H1 (cell line): ENCODE measurements around the gene RAB35. TPM values are rescaled to one million over a fixed set of nuclear protein-coding genes. Genes with fewer than 3 reads are reported as not detected.

Experiments used
- CTCF ChIA-PET: fragments of 300-600 bp; sonication (Branson Sonifier 250); formaldehyde crosslinking; loops from one replicate; lab custom pipeline; 2021; ENCODE audit not compliant: partially characterized antibody; lab: Charles Lee
- POLR2A ChIA-PET: fragments of 300-600 bp; sonication (Branson Sonifier 250); formaldehyde crosslinking; loops from one replicate; lab custom pipeline; 2021; ENCODE audit warnings: inconsistent platforms; ENCODE audit not compliant: partially characterized antibody; lab: Charles Lee
- DNase-seq, 2 experiments: peaks; one replicate each; pipeline versions ENCODE4 v3.0.0 to v3.0.0-alpha.2; 2010 to 2022; ENCODE audit warnings: low spot score in 2 of 2, low read depth in 1 of 2, mixed read lengths in 1 of 2
- FAIRE-seq: peaks from 2 replicates; lab custom pipeline; 2011; peaks lifted over from hg19 to GRCh38; lab: Jason Lieb, UNC
- H2AFZ ChIP-seq: 2 replicates; pipeline ENCODE4 v1.8.1; 2012; ENCODE audit warnings: low read length, inconsistent platforms
- H2AK5ac ChIP-seq: 2 replicates; pipeline ENCODE4 v1.6.1; 2013; ENCODE audit warnings: low read depth, low read length
- H2BK120ac ChIP-seq: replicated peaks from 2 replicates; pipeline ENCODE3; 2013; ENCODE audit warnings: low read depth, low read length, inconsistent platforms
- H2BK12ac ChIP-seq: 2 replicates; pipeline ENCODE4 v1.6.1; 2013; ENCODE audit warnings: low read depth, low read length
- H2BK15ac ChIP-seq: 2 replicates; pipeline ENCODE4 v1.6.1; 2013; ENCODE audit warnings: low read length
- H2BK20ac ChIP-seq: 2 replicates; pipeline ENCODE4 v1.6.1; 2013; ENCODE audit warnings: low read length
- H2BK5ac ChIP-seq: 2 replicates; pipeline ENCODE4 v1.6.1; 2013; ENCODE audit warnings: low read depth, low read length
- H3K14ac ChIP-seq: 2 replicates; pipeline ENCODE4 v1.6.1; 2013; ENCODE audit warnings: inconsistent platforms; ENCODE audit not compliant: insufficient read length
- H3K18ac ChIP-seq: 2 replicates; pipeline ENCODE4 v1.6.1; 2013; ENCODE audit warnings: low read length; ENCODE audit errors: extremely low read depth
- H3K23ac ChIP-seq: 2 replicates; pipeline ENCODE4 v1.6.1; 2013; ENCODE audit warnings: inconsistent platforms; ENCODE audit not compliant: insufficient read length
- H3K23me2 ChIP-seq: 2 replicates; pipeline ENCODE4 v1.6.1; 2013; ENCODE audit warnings: low read depth, low read length
- H3K27ac ChIP-seq: 2 replicates; pipeline ENCODE4 v1.6.1; 2011; ENCODE audit warnings: low read depth, low read length, inconsistent platforms
- H3K27me3 ChIP-seq, 4 experiments: replicated peaks in 1 of 4; 1 replicate in 1 of 4; 2 replicates in 3 of 4; pipeline versions ENCODE4 v1.6.1 to v1.8.1; 2011 to 2013; ENCODE audit warnings: low read length in 3 of 4, mild to moderate bottlenecking in 3 of 4, inconsistent platforms in 2 of 4, mixed read lengths in 2 of 4, moderate library complexity in 1 of 4; ENCODE audit not compliant: control insufficient read depth in 3 of 4, insufficient read depth in 3 of 4; ENCODE audit errors: extremely low read depth in 1 of 4
- H3K36me3 ChIP-seq, 4 experiments: 2 replicates each; pipeline versions ENCODE4 v1.6.1 to v1.8.1; 2011 to 2013; ENCODE audit warnings: mild to moderate bottlenecking in 4 of 4, low read length in 3 of 4, moderate library complexity in 2 of 4, control low read depth in 1 of 4, inconsistent platforms in 1 of 4; ENCODE audit not compliant: insufficient read depth in 4 of 4, control insufficient read depth in 2 of 4
- H3K4ac ChIP-seq: replicated peaks from 2 replicates; pipeline ENCODE3; 2013; ENCODE audit warnings: low read length, low read depth, mixed read lengths, inconsistent platforms; ENCODE audit not compliant: insufficient read length
- H3K4me1 ChIP-seq, 4 experiments: replicated peaks in 1 of 4; 1 replicate in 1 of 4; 2 replicates in 3 of 4; pipeline versions ENCODE4 v1.6.1 to v1.8.1; 2011 to 2013; ENCODE audit warnings: low read length in 3 of 4, inconsistent platforms in 2 of 4, mixed read lengths in 1 of 4; ENCODE audit not compliant: insufficient read depth in 4 of 4, control insufficient read depth in 3 of 4
- H3K4me2 ChIP-seq, 2 experiments: 2 replicates each; pipeline versions ENCODE4 v1.6.1 to v1.8.1; 2011 to 2013; ENCODE audit warnings: low read depth in 2 of 2, low read length in 2 of 2, control low read depth in 1 of 2, inconsistent platforms in 1 of 2, mild to moderate bottlenecking in 1 of 2; ENCODE audit not compliant: insufficient read depth in 1 of 2
- H3K4me3 ChIP-seq, 4 experiments: fragments of 200-600, 300-600 bp in 1 of 4; sonication (generic), shearing (Covaris generic), sonication (Bioruptor Twin) in 1 of 4; 2 replicates each; pipeline versions ENCODE4 v1.5.1 to v1.8.1; 2011 to 2016; ENCODE audit warnings: low read length in 4 of 4, low read depth in 3 of 4, control low read depth in 2 of 4, inconsistent platforms in 2 of 4, mild to moderate bottlenecking in 2 of 4, mixed read lengths in 1 of 4, moderate library complexity in 1 of 4; ENCODE audit not compliant: insufficient read depth in 2 of 4; ENCODE audit errors: extremely low read depth in 1 of 4
- H3K56ac ChIP-seq: replicated peaks from 2 replicates; pipeline ENCODE3; 2013; ENCODE audit warnings: low read depth, mild to moderate bottlenecking, mixed read lengths, low read length, inconsistent platforms; ENCODE audit not compliant: insufficient read length
- H3K79me1 ChIP-seq: 2 replicates; pipeline ENCODE4 v1.6.1; 2013; ENCODE audit warnings: low read depth, low read length, control low read depth
- H3K79me2 ChIP-seq, 2 experiments: 2 replicates each; pipeline versions ENCODE4 v1.6.1 to v1.8.1; 2012 to 2013; ENCODE audit warnings: low read length in 2 of 2, mild to moderate bottlenecking in 2 of 2, inconsistent platforms in 1 of 2; ENCODE audit not compliant: insufficient read depth in 2 of 2, control insufficient read depth in 1 of 2
- H3K9ac ChIP-seq, 4 experiments: replicated peaks in 1 of 4; 1 replicate in 1 of 4; 2 replicates in 3 of 4; pipeline versions ENCODE4 v1.6.1 to v1.8.1; 2011 to 2013; ENCODE audit warnings: low read depth in 3 of 4, low read length in 3 of 4, control low read depth in 2 of 4, mild to moderate bottlenecking in 2 of 4, moderate library complexity in 2 of 4, inconsistent platforms in 1 of 4; ENCODE audit errors: extremely low read depth in 1 of 4
- H3K9me3 ChIP-seq, 2 experiments: 2 replicates each; pipeline versions ENCODE4 v1.6.1 to v1.8.1; 2012 to 2013; ENCODE audit warnings: mild to moderate bottlenecking in 2 of 2, moderate library complexity in 2 of 2, control low read depth in 1 of 2, inconsistent platforms in 1 of 2, low read depth in 1 of 2, low read length in 1 of 2, mixed read lengths in 1 of 2; ENCODE audit not compliant: insufficient read depth in 2 of 2
- H4K20me1 ChIP-seq, 2 experiments: replicated peaks in 1 of 2; 2 replicates each; pipeline versions ENCODE3 to v1.8.1; 2011 to 2013; ENCODE audit warnings: inconsistent platforms in 2 of 2, low read length in 2 of 2, mild to moderate bottlenecking in 1 of 2; ENCODE audit not compliant: insufficient read depth in 2 of 2, control insufficient read depth in 1 of 2
- H4K5ac ChIP-seq: 2 replicates; pipeline ENCODE4 v1.6.1; 2013; ENCODE audit warnings: low read length, low read depth, mixed read lengths, inconsistent platforms; ENCODE audit not compliant: insufficient read length
- H4K8ac ChIP-seq: 2 replicates; pipeline ENCODE4 v1.8.0; 2013; ENCODE audit warnings: mild to moderate bottlenecking, moderate library complexity, low read length, inconsistent platforms; ENCODE audit not compliant: insufficient read depth; ENCODE audit errors: extremely low read depth
- H4K91ac ChIP-seq: replicated peaks from 2 replicates; pipeline ENCODE3; 2013; ENCODE audit warnings: low read length, mixed read lengths, inconsistent platforms; ENCODE audit not compliant: insufficient read length
- POLR2AphosphoS5 ChIP-seq: IDR thresholded peaks from 2 replicates; pipeline ENCODE4 v1.6.1; 2011; ENCODE audit warnings: low read depth, low read length
- SIRT6 ChIP-seq: IDR thresholded peaks from one replicate; pipeline ENCODE4 v1.7.1; 2012; ENCODE audit warnings: low read length, inconsistent platforms
- WGBS, 2 experiments: shearing (Covaris generic) in 1 of 2; methylation state at CpG; one replicate each; pipeline versions ENCODE4 v1.1.6 to v1.1.7; 2013 to 2015; ENCODE audit warnings: low lambda C conversion rate in 2 of 2, mixed read lengths in 2 of 2, inconsistent platforms in 1 of 2, low coverage in 1 of 2, missing lambda C conversion rate in 1 of 2; ENCODE audit not compliant: insufficient replicate concordance in 2 of 2, insufficient coverage in 1 of 2, insufficient read length in 1 of 2; ENCODE audit errors: extremely low coverage in 1 of 2, missing lambda C conversion rate in 1 of 2; 5-methylcytosine and 5-hydroxymethylcytosine counted together
- polyA plus RNA-seq, 7 experiments: library from polyadenylated mRNA; depleted of rRNA in 3 of 7; stranded (reverse) in 5 of 7; unstranded in 2 of 7; fragments of >200 nt in 5 of 7; fragments of 200-250 nt in 2 of 7; gene quantifications; 1 replicate in 5 of 7; 2 replicates in 1 of 7; 4 replicates in 1 of 7; pipeline versions ENCODE4 v1.2.1 to v1.2.3, GENCODE V29; 2011 to 2013; ENCODE audit warnings: missing spikeins in 2 of 7, mixed read lengths in 2 of 7
- total RNA-seq: library from RNA; stranded (reverse); fragmentation: NEBNext Ultra II Directional; extraction: Animal tissue kit (Norgen Biotek cat#: 25700); gene quantifications from 2 replicates; pipeline ENCODE4 v1.2.1, GENCODE V29; 2021

The RAB35 gene
- total and polyA plus RNA-seq, 2 of the 8 experiments (the other 6 are each of a cell fraction or from before 2014, with no cell fraction given), result 33.4 to 39.0 TPM

DNA sequence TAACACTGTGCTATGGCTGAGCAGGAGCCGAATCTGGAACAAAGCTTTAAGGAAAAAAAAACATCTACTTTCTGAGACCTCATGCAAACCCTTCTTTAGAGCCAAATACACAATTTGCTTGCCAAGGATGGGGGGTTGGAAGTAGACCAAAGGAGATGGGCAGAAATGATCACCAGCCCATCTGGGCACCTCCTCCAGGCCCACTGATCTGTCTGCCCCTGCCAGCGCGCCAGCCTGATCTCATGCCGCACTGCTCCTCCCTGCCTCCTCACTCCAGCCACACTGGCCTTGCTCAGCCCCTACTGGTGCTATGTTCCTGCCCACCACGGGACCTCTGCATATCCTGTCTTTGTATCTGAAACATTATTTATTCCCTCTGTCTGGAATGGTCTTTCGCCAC lies 24.8 kb upstream of the RAB35 start:
- CTCF ChIA-PET, result no interaction called here
- Histone ChIP-seq H3K4ac (no peak overlapping the region), H3K9me3 (no peaks in the 10 kb centered on the region), H4K91ac (no peak overlapping the region), H3K23me2 (no peaks in the 10 kb centered on the region), H3K14ac (no peak overlapping the region), H3K79me1 (peaks cover 2% of the 10 kb centered on the region), H3K4me2 (no peak overlapping the region), H3K27ac (no peak overlapping the region), H2BK120ac (no peak overlapping the region), H3K36me3 (peaks cover 69 to 89% (median 79%) of the 10 kb centered on the region in 4 experiments), H2BK12ac (no peak overlapping the region), H4K8ac (no peak overlapping the region), H2BK15ac (no peak overlapping the region), H2AK5ac (no peak overlapping the region), H4K20me1 (peaks cover 0 to 16% of the 10 kb centered on the region in 2 experiments), H2AFZ (no peak overlapping the region), H2BK20ac (no peak overlapping the region), H3K79me2 (no peaks in the 10 kb centered on the region), H3K23ac (no peak overlapping the region), H4K5ac (no peak overlapping the region), H3K4me3 (no peak overlapping the region), H3K4me1 (no peaks in the 10 kb centered on the region; a peak in 1 of 7 replicates), H3K9ac (no peak overlapping the region; a peak in 1 of 7 replicates), H2BK5ac (no peak overlapping the region), H3K18ac (no peak overlapping the region), H3K27me3 (no peaks in the 10 kb centered on the region), H3K56ac (no peak overlapping the region)
- TF ChIP-seq POLR2AphosphoS5 (0 out of 2 replicates have a peak, but pooled peaks have one; percentile 22), SIRT6 (no peak)
- POLR2A ChIA-PET, result interaction anchor here (0.8 kb wide), 1 partner anchor 192 kb away, joined by 3 read pairs; no protein-coding TSS in a partner anchor
- no peak for FAIRE-seq
- WGBS, 2 experiments, result 92% methylated on average over 6 of the region's 6 CpGs; no CpG with 5 or more reads in 1 of the 2 experiments
- DNase-seq, result no peak
